Prostate gland (tissue), 2 donors: Measurements from ENCODE around the gene ALG12. TPM values are rescaled to one million over a fixed set of nuclear protein-coding genes. Genes with fewer than 3 reads are reported as not detected.

Experiments used
- DNase-seq: peaks from one replicate; pipeline ENCODE4 v3.0.0-alpha.2; 2019; ENCODE audit warnings: low spot score
- H3K27ac ChIP-seq, 2 donors: fragments of 200-600 bp; sonication (generic); 2 replicates each; pipeline ENCODE4 v1.5.1; 2017 to 2019
- H3K27me3 ChIP-seq: fragments of 200-600 bp; sonication (generic); replicated peaks from 2 replicates; pipeline ENCODE4 v1.5.1; 2019; ENCODE audit not compliant: insufficient read depth
- H3K36me3 ChIP-seq, 2 donors: fragments of 200-600 bp; sonication (generic); 1 replicate in 1 of 2; 2 replicates in 1 of 2; pipeline versions ENCODE4 v1.5.1 to v1.8.1; 2017 to 2019
- H3K4me1 ChIP-seq: fragments of 200-600 bp; sonication (generic); replicated peaks from 2 replicates; pipeline ENCODE4 v1.5.1; 2019
- H3K4me3 ChIP-seq, 2 donors: fragments of 200-600 bp; sonication (generic); 2 replicates each; pipeline ENCODE4 v1.5.1; 2017 to 2019
- H3K9me3 ChIP-seq: fragments of 200-600 bp; sonication (generic); 2 replicates; pipeline ENCODE4 v1.5.1; 2017
- POLR2A ChIP-seq: fragments of 450-650 bp; IDR thresholded peaks from one replicate; pipeline ENCODE4 v1.6.1; 2016; ENCODE audit warnings: antibody characterized with exemption, mild to moderate bottlenecking
- POLR2AphosphoS5 ChIP-seq: sonication (generic); formaldehyde crosslinking; IDR thresholded peaks from one replicate; pipeline ENCODE4 v1.6.1; 2017; ENCODE audit warnings: antibody characterized with exemption
- WGBS: methylation state at CpG from one replicate; pipeline ENCODE4 v1.1.5; 2018; 5-methylcytosine and 5-hydroxymethylcytosine counted together
- intact Hi-C: fragments of 100-400 bp; cut with DNase I; formaldehyde crosslinking; loops from one replicate; pipeline ENCODE4 v1.14.2; 2022
- total RNA-seq, 2 donors: library from RNA; depleted of rRNA; stranded (reverse); fragments of >200 nt; gene quantifications; one replicate each; pipeline ENCODE4 v1.1.0, GENCODE V29; 2016
- TF ChIP-seq, protein P1 (sequence below), 4 experiments: fragments of 200-600 bp in 2 of 4; fragments of 450-650 bp in 2 of 4; sonication (generic) in 2 of 4; IDR thresholded peaks; 1 replicate in 3 of 4; 2 replicates in 1 of 4; pipeline ENCODE4 v1.5.1; 2016 to 2019; ENCODE audit warnings: antibody characterized with exemption in 4 of 4, mild to moderate bottlenecking in 2 of 4, moderate library complexity in 2 of 4

Gene ALG12
- total RNA-seq, 2 donors from 2014 or later, result 26.1 to 33.6 TPM

DNA sequence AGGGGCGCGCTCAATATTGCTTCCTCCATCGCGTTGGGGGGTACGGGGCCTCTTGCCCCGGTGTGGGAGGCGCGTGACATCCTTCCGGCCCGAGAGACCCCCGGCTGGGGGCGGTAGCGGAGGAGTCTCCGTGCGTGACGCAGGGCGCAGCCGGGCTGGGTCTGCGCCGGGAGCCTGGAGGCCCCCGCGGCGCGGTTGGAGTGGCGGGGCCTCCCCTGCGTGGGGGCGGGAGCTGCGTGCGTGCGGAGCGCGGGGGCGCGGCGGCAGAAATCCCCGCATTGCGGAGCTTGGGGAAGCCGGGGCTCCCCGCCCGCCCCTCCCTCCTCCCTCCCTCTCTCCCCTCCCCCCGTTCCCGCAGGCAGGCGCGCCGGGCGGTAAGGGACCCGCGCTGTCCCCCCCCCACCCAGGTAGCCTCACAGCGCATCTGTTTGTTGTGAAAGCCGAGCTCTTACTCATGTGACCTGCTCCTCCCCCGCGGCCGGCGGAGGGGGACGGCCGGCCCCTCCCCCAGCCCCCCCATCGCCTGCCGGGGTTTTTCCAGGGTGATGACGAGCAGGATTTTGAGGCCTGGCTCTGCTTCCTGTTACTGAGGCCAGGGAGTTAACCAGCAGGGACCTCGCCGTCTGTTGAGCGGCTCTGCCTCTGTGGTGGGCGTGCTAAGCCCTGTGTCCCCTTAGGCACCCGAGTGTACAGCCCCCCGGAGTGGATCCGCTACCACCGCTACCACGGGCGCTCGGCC is 43.9 kb upstream of the ALG12 start:
- H3K36me3 ChIP-seq, result peaks cover 7 to 16% of the 10 kb centered on the region in 2 donors
- H3K4me1 ChIP-seq, result peaks cover 15% of the 10 kb centered on the region
- peak; percentile 80 for TF ChIP-seq POLR2AphosphoS5
- TF ChIP-seq, protein P1, sequence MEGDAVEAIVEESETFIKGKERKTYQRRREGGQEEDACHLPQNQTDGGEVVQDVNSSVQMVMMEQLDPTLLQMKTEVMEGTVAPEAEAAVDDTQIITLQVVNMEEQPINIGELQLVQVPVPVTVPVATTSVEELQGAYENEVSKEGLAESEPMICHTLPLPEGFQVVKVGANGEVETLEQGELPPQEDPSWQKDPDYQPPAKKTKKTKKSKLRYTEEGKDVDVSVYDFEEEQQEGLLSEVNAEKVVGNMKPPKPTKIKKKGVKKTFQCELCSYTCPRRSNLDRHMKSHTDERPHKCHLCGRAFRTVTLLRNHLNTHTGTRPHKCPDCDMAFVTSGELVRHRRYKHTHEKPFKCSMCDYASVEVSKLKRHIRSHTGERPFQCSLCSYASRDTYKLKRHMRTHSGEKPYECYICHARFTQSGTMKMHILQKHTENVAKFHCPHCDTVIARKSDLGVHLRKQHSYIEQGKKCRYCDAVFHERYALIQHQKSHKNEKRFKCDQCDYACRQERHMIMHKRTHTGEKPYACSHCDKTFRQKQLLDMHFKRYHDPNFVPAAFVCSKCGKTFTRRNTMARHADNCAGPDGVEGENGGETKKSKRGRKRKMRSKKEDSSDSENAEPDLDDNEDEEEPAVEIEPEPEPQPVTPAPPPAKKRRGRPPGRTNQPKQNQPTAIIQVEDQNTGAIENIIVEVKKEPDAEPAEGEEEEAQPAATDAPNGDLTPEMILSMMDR (IDR thresholded peaks at IDR 0.05), result peak in 1 of 4 experiments; percentile 26
- TF ChIP-seq POLR2A, result peak; percentile 76
- DNase-seq, result peak; percentile 92
- H3K4me3 ChIP-seq, result peak overlapping the region; percentile 69 to 83
- WGBS, result 6% methylated on average over 25 of the region's 70 CpGs
- intact Hi-C loops, result no loop called here
- peak overlapping the region; percentile 92 to 99 for H3K27ac ChIP-seq
- H3K27me3 ChIP-seq, result no peaks in the 10 kb centered on the region
- H3K9me3 ChIP-seq, result no peaks in the 10 kb centered on the region

- peak overlapping the region; percentile 69 to 83 for H3K4me3 ChIP-seq
- WGBS, result 2% methylated on average over 36 of the region's 49 CpGs
- H3K36me3 ChIP-seq, result peaks cover 7 to 16% of the 10 kb centered on the region in 2 donors
- H3K4me1 ChIP-seq, result peaks cover 15% of the 10 kb centered on the region
- intact Hi-C loops, result no loop called here
- no peaks in the 10 kb centered on the region for H3K27me3 ChIP-seq
- TF ChIP-seq POLR2AphosphoS5 (peak; percentile 63), POLR2A (peak; percentile 2)
- TF ChIP-seq, protein P1 (IDR thresholded peaks at IDR 0.05), result no peak
- DNase-seq, result no peak
- H3K27ac ChIP-seq, result peak overlapping the region; percentile 92 to 99
- H3K9me3 ChIP-seq, result no peaks in the 10 kb centered on the region
Measured at GRCh38 chr22:49961601-49962011, 43.4 kb upstream of the ALG12 start.

DNA sequence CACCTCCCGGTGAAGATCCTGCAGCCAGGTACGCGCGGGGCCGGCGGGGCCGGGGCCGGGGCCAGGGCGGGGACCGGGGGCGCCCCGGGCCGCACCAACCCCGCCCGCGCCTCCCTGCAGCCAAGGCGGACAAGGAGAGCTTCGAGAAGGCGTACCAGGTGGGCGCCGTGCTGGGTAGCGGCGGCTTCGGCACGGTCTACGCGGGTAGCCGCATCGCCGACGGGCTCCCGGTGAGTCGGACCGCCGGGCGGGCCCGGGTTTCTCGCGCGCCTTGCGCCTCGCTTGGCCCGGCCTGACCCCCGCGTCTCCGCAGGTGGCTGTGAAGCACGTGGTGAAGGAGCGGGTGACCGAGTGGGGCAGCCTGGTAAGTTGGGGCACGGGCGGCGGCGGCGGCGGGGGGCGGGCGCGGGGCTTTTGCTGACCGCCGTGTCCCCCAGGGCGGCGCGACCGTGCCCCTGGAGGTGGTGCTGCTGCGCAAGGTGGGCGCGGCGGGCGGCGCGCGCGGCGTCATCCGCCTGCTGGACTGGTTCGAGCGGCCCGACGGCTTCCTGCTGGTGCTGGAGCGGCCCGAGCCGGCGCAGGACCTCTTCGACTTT is 42.9 kb upstream of the ALG12 start:
- Histone ChIP-seq H3K9me3 (no peaks in the 10 kb centered on the region), H3K27ac (peak overlapping the region; percentile 92 to 99), H3K36me3 (peaks cover 7 to 16% of the 10 kb centered on the region in 2 donors), H3K27me3 (no peaks in the 10 kb centered on the region), H3K4me1 (peaks cover 15% of the 10 kb centered on the region), H3K4me3 (peak overlapping the region; percentile 69 to 83)
- no peak for TF ChIP-seq POLR2A
- TF ChIP-seq, protein P1 (IDR thresholded peaks at IDR 0.05), result peak in 1 of 4 experiments; percentile 24
- TF ChIP-seq POLR2AphosphoS5, result no peak
- intact Hi-C loops, result no loop called here
- peak; percentile 33 for DNase-seq
- WGBS, result under 1% methylated on average over 30 of the region's 84 CpGs

GRCh38 chr22:49960159-49961004 is 42.1 kb upstream of the ALG12 start, which contains the start of gene PIM3:
Gene PIM3, plus strand, starts transcription at chr22:49960772. Its CDS starts 176 bp downstream, at chr22:49960948.
- WGBS, result 0% methylated on average over 53 of the region's 137 CpGs
- Histone ChIP-seq H3K4me1 (peaks cover 19% of the 10 kb centered on the region), H3K27ac (peak within 1 kb of the TSS; percentile 92 to 99), H3K4me3 (peak within 1 kb of the TSS; percentile 69 to 83), H3K27me3 (no peaks in the 10 kb centered on the region), H3K9me3 (no peaks in the 10 kb centered on the region), H3K36me3 (peaks cover 7 to 16% of the 10 kb centered on the region in 2 donors)
- peak; percentile 93 for DNase-seq
- TF ChIP-seq, protein P1 (IDR thresholded peaks at IDR 0.05), result no peak
- TF ChIP-seq POLR2AphosphoS5, result peak; percentile 83
- peak; percentile 93 for TF ChIP-seq POLR2A
- intact Hi-C loops, result no loop called here
